Measurements from ENCODE around the gene PIAS1. TPM values are rescaled to one million over a fixed set of nuclear protein-coding genes. Genes with fewer than 3 reads are reported as not detected.

The PIAS1 gene
- total RNA-seq, 1 experiment from 2014 or later, result 25.9 TPM

DNA sequence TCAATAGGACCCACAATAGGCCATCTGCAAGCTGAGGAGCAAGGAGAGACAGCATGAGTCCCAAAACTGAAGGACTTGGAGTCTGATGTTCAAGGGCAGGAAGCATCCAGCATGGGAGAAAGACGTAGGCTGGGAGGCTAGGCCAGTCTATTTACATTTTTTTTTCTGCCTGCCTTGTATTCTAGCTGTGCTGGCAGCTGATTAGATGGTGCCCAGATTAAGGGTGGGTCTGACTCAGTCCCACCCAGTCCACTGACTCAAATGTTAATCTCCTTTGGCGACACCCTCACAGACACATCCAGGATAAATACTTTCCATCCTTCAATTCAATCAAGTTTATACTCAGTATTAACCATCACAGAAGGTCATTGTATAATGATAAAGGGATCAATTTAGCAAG lies 15.9 kb upstream of the PIAS1 start (continued):
- TF ChIP-seq, protein P1, sequence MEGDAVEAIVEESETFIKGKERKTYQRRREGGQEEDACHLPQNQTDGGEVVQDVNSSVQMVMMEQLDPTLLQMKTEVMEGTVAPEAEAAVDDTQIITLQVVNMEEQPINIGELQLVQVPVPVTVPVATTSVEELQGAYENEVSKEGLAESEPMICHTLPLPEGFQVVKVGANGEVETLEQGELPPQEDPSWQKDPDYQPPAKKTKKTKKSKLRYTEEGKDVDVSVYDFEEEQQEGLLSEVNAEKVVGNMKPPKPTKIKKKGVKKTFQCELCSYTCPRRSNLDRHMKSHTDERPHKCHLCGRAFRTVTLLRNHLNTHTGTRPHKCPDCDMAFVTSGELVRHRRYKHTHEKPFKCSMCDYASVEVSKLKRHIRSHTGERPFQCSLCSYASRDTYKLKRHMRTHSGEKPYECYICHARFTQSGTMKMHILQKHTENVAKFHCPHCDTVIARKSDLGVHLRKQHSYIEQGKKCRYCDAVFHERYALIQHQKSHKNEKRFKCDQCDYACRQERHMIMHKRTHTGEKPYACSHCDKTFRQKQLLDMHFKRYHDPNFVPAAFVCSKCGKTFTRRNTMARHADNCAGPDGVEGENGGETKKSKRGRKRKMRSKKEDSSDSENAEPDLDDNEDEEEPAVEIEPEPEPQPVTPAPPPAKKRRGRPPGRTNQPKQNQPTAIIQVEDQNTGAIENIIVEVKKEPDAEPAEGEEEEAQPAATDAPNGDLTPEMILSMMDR (IDR thresholded peaks at IDR 0.05 in 2 of 3, conservative IDR thresholded peaks at IDR 0.05 in 1 of 3; ENCODE audit: borderline replicate concordance in 1 of 3, insufficient read depth in 1 of 3, low read depth in 2 of 3, low read length in 2 of 3), result no peak
- no peak for TF ChIP-seq FOSL1 (IDR thresholded peaks at IDR 0.05; ENCODE audit: low read depth)
- no peak for TF ChIP-seq ELF1 (IDR thresholded peaks at IDR 0.05; ENCODE audit: borderline replicate concordance, low read depth)
- no peak for TF ChIP-seq EZH2 (IDR thresholded peaks at IDR 0.05)

- Histone ChIP-seq H3K9ac (ENCODE audit: low read length) (no peak overlapping the region), H3K4me3 (replicated peaks in 1 of 2; ENCODE audit: low read depth in 1 of 2, low read length in 2 of 2) (no peak overlapping the region), H3K27me3 (ENCODE audit: insufficient read depth, low read length) (no peaks in the 10 kb centered on the region), H3K9me3 (ENCODE audit: control insufficient read depth in 1 of 2, insufficient read depth in 1 of 2, low read depth in 1 of 2, low read length in 2 of 2) (0 out of 4 replicates have a peak, but pooled peaks cover 0 to 6% of the 10 kb centered on the region in 2 experiments), H2AFZ (ENCODE audit: low read depth, low read length, poor library complexity, severe bottlenecking) (no peak overlapping the region), H3K4me1 (ENCODE audit: control insufficient read depth in 1 of 2, insufficient read depth in 2 of 2, low read length in 2 of 2) (no peaks in the 10 kb centered on the region), H3K36me3 (ENCODE audit: control insufficient read depth in 1 of 2, insufficient read depth in 2 of 2, low read length in 2 of 2) (no peaks in the 10 kb centered on the region), H3K9me2 (ENCODE audit: insufficient read depth) (no peaks in the 10 kb centered on the region), H3K79me2 (ENCODE audit: insufficient read depth, low read length) (no peaks in the 10 kb centered on the region), H3K27ac (ENCODE audit: low read depth, low read length) (no peak overlapping the region), H3K4me2 (ENCODE audit: low read length) (no peak overlapping the region), H4K20me1 (ENCODE audit: insufficient read depth) (no peaks in the 10 kb centered on the region)
- no TSS peak for BruUV-seq (replicated peaks)
- TF ChIP-seq YY1 (IDR thresholded peaks at IDR 0.05; ENCODE audit: extremely low read depth, insufficient replicate concordance, low read depth, low read length) (no peak), POLR2A (IDR thresholded peaks at IDR 0.05; ENCODE audit: borderline replicate concordance, extremely low read depth, insufficient read depth, insufficient read length) (no peak), POLR2AphosphoS5 (IDR thresholded peaks at IDR 0.05; ENCODE audit: low read depth, low read length) (no peak), ATF3 (IDR thresholded peaks at IDR 0.05) (no peak), RAD21 (IDR thresholded peaks at IDR 0.05; ENCODE audit: low read depth) (no peak), SP1 (IDR thresholded peaks at IDR 0.05; ENCODE audit: low read depth) (no peak), EGR1 (IDR thresholded peaks at IDR 0.05; ENCODE audit: low read depth) (no peak), EZH2 (IDR thresholded peaks at IDR 0.05) (no peak), SIN3A (IDR thresholded peaks at IDR 0.05; ENCODE audit: low read depth) (no peak), ELF1 (IDR thresholded peaks at IDR 0.05; ENCODE audit: borderline replicate concordance, low read depth) (no peak), TCF7L2 (IDR thresholded peaks at IDR 0.05; ENCODE audit: borderline replicate concordance, extremely low read depth, insufficient read depth, insufficient read length) (no peak), EZH2phosphoT487 (IDR thresholded peaks at IDR 0.05; ENCODE audit: borderline replicate concordance) (no peak), ZNF274 (IDR thresholded peaks at IDR 0.05; ENCODE audit: low read depth, low read length) (no peak)
- TF ChIP-seq, protein P1 (IDR thresholded peaks at IDR 0.05 in 2 of 3, conservative IDR thresholded peaks at IDR 0.05 in 1 of 3; ENCODE audit: borderline replicate concordance in 1 of 3, insufficient read depth in 1 of 3, low read depth in 2 of 3, low read length in 2 of 3), result no peak
- ChIA-PET POLR2A (no interaction called here), CTCF (no interaction called here), RAD21 (ENCODE audit: low non-redundant PET in 1 of 2, low total read pairs in 2 of 2, uncharacterized antibody in 2 of 2, unreplicated experiment in 2 of 2) (no interaction called here)
- intact Hi-C loops (cut with micrococcal nuclease), result no loop called here
- no peak for DNase-seq (ENCODE audit: low read depth, low spot score)
- no peak for ATAC-seq
These were observed 14.0 kb upstream of the PIAS1 start for GRCh38 chr15:68040144-68040543.

Measured in HCT116 (cell line).